HG03575 (cell line): ENCODE measurements around the gene CAPZA2.
"Not testable (repeated sequence)": the region's sequence is repeated elsewhere in the genome, so short reads cannot be mapped to it uniquely, and the experiment has no call there.

ENCODE experiments used
- ATAC-seq: cut with Tn5 transposase; IDR thresholded peaks from one replicate; pipeline ENCODE4 v1.9.1; 2021; ENCODE audit not compliant: unreplicated experiment, insufficient number of reproducible peaks, low FRiP score; ENCODE audit errors: extremely low read depth

The CAPZA2 gene

DNA sequence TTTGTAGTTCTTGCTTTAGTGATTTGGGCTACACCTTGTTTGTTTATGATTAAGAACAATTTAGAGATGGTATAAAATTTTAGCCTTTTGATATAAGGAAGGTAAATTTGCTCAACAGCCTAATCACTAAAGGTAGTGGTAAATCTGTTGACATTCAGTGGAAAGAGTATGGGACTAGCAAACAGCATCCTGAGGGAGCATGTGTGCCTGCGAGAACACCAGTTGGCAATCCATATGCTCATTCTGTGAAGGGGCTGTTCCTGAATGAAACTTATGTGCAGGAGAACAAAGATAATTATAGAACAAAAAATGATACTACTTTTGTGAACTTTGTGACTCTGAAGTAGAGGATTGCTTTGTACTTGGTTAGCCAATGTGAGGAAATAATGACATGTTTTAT is 44.0 kb downstream of the CAPZA2 start:
- no peak for ATAC-seq

DNA sequence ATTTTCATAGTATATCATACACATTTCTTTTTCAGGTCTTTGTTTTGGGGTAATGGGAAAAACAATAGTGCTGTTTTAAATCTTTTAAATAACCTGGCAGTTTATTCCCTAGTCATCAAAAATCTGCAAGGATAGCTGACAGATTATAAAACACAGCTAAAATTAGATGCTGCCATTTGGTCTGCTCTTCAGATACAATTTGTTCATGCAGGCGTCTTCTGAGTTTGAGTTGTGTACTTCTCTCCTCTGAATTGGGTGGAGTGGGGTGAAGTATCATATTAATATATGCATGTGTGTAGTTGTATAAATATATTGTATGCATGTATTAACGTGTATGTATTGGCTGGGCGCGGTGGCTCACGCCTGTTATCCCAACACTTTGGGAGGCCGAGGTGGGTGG is 48.0 kb downstream of the CAPZA2 start:
- ATAC-seq: no peak

DNA sequence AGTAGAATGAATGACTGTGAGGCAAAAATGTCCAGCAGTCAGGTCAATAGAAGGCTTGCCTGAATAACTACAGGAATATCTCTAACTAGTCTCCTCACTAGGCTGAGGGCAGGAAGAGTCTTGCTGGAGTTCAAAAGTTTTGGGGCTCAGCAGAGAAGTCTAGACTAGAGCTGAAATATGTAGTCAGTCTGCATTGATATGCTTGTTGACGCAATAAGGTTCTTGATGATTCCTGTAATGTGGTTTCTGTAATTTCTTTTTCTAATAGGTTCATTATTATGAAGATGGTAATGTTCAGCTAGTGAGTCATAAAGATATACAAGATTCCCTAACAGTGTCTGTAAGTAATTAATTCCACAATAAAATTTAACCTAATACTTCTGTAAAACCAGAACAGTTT is 49.4 kb downstream of the CAPZA2 start:
- ATAC-seq: no peak

DNA sequence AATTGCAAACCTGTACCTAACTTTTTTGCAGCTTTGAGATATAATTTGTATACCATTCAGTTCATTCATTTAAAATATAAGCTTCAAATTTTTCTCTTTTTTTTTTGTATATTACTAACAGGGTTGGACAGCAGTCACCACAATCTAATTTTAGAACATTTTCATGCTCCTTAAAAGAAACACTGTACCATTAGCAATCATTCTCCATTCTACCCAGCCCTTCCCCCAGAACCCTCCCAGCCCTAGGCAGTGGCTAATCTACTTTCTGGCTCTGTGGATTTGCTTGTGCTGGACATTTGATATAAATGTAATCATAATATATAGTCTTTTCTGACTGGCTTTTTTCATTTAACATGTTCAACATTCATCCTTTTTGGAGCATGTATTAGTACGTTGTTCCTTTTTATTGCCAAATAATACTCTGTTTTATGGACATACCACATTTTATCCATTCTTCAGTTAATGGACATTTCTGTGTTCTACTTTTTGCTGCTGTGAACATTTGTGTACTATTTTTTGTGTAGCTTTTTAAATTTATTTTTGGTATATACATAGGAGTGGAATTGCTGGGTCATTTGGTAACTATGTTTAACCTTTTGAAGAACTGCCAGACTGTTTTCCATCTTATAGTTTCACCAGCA is 50.0 kb downstream of the CAPZA2 start:
- ATAC-seq: no peak

DNA sequence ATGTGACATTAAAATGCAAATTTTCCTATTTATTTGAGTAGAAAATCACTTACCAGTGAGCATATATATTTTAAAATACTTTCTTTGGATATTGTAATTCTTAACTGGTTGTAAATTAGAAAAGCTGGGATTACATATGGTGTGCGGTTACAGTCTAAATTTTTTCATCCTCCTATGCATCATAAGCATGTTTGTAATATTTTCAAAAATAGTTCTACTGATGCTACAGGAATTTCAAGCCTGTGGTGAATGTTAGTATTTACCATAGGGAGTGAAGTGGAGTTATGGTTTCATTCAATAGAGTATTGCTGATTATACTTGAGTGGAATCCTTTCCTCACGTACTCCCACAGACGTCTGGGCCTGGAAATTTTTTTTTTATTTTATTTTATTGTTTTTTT is 56.3 kb downstream of the CAPZA2 start:
- no peak for ATAC-seq

DNA sequence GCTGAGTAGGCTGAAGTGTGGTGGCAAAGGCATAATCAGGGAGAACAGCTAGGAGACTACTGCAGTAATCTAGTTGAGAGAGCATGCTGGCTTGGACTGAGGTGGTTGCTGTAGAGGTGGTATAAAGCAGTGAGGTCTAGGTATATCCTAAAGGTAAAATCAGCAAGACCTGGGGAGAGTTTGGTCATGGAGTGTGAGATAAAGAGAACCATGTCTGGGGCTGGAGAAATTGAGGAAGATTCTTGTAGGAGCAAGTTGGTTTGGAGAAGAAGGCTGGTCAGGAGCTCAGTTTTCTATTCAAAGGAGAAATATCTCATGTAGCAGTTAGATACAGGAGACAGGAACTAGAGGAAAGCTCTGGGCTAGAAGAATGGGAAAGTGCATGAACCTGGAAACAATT is 58.0 kb downstream of the CAPZA2 start:
- no peak for ATAC-seq

DNA sequence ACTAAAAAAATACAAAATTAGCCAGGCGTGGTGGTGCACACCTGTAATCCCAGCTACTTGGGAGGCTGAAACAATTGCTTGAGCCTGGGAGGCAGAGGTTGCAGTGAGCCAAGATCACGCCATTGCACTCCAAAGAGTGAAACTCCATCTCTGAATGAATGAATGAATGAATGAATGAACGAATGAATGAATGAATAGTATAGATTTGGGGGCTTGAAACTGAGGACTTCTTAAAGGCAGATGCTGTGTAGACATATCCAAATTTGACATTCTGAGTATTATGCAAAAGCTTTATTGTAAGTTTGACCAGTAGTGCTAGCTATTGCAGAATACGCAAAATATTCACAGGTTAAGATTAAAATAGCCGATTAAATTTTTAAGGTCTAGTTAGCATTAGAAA is 60.2 kb downstream of the CAPZA2 start:
- ATAC-seq: no peak

DNA sequence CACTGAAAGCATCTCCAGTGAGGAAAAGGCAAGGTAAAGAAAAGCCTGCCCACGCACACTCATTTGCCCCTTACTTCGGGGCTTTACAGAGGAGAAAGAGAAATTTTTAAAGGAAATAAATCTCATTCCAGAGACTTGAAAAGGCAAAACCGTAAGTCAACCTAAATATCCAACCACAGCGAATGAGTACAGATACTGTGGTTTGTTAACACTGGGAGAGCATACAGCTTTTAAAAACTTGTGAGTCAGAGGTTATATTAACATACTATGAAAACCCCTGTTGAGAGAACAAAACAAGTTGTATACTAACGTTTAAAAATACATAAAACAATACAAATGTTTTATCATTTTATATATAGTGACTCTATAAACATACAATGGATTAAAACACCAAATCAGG is 62.4 kb downstream of the CAPZA2 start:
- no peak for ATAC-seq

DNA sequence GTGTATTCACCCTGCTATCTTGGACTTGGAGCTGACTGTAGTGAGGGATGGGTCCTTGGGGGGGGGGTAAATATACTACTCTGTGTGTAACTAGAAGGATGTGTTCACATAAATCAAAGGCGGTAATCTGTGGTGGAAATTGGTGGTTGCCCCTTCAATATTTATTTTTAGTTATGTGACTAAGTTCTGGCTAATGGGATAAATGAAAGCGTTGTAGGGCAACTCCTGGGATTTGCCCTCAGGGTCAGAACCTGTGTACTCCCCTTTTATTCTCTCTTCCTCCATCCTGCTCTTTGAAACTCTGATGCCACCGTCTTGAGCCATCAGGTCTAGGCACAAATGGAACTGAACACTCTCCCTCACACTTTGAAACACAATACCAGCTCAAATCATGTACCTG is 66.6 kb downstream of the CAPZA2 start:
- ATAC-seq: no peak

DNA sequence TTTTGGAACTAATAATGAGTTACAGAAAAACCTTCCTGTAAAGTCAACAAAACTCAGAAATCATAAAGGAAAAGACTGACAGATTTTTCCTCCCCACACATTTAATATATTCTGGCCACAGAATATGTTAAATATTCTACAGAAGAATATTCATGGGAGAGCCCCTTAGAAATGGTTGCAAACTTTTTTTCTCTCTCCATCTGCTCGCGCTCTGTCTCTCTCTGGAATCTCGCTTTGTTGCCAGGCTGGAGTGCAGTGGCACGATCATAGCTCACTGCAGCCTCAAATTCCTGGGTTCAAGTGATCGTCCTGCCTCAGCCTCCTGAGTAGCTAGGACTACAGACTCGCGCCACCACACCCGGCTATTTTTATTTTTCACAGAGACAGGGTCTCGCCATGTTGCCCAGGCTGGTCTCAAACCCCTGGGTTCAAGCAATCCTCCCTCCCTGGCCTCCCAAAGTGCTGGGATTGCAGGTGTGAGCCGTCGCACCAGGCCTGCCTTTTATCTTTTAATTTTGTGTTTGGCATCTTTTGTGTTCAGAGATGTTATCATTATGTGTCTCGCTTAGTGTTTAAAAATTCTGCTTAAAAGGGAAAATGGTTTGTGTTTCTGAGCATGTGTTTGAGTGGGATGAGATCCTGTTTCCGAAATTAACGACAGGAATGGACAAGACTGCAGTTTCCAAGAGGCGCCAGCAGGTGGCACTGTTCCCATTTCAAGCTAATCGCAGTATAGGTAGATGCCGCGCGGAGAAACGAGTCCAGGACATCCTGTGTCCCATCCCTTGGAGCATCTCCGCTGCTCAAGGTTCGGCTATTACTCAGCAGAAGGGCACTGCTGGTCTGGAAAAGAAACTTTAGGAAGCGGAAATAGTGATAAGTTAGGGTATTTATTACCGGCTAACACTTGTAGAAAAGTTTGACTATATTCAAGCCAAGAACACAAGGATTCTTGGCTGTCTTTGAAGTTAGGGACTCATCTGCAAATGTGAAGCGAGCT is 67.8 kb downstream of the CAPZA2 start:
- ATAC-seq: peak; percentile 79

DNA sequence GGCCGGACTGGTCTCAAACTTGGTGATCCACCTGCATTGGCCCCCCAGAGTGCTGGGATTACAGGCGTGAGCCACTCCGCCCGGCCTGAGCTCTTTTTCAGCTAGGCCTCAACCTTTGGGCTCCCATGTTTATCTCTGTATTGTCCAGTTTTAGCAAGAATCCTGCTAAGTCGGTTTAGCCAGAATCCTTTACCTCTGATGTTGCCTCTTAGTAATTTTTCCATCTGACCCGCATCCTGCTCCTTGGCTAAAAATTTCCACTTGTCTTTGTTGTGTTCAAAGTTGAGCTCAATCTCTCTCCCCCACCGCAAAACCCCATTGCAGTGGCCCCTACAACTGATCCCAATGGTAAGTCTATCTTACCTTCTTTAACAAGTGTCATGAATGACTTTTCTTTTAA is 70.2 kb downstream of the CAPZA2 start:
- no peak for ATAC-seq

DNA sequence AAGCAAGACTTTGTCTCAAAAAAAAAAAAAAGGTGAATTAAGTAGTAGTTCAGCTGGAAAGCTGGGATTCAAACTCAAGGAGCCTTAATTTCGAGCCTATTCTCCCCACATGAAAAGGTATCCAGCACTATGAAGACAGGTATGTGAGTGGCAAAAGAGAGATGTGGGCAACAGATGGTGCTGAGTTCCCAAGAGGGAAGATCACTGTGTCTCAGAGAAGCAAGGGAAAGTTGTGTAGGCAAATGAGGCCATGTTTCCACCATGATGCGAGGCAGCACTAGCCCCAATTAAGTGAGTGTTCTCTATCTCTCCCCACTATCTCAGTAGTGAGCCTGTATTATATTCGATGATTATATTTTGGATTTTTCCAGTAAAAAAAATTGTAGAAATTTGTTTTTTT is 71.1 kb downstream of the CAPZA2 start:
- no peak for ATAC-seq

DNA sequence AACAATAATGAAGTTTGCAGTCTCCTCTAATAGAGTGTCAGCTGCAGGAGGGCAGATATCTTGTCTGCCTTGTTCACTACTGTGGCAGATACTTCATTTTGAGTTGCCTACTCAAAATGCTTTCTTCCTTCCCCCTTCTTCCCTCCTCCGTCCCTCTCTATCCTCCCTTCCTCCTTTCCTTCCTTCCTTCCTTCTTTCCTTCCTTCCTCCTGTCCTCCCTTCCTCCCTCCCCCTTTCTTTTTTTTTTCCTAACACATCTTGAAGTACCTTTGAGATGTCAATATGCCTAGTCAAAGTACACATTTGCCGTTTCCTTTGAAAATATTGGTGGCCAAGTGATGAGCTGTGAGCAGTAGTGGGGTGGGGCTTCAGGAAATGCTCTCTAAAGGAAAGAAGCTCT is 72.2 kb downstream of the CAPZA2 start:
- ATAC-seq: no peak

DNA sequence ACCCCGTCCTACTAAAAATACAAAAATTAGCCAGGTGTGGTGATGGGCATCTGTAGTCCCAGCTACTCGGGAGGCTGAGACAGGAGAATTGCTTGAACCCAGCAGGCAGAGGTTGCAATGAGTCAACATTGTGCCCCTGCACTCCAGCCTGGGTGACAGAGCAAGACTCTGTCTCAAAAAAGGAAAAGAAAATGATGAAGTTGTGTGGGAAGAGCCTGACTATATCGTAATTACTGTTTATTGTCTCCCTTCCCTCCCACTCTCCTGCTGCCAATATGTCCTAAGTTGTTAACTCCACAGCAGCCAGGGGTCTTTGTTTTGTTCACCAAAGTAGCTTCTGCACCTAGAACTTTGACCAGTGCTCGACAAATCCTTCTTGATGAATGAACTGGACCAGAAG is 74.5 kb downstream of the CAPZA2 start:
- ATAC-seq: not testable (repeated sequence)

DNA sequence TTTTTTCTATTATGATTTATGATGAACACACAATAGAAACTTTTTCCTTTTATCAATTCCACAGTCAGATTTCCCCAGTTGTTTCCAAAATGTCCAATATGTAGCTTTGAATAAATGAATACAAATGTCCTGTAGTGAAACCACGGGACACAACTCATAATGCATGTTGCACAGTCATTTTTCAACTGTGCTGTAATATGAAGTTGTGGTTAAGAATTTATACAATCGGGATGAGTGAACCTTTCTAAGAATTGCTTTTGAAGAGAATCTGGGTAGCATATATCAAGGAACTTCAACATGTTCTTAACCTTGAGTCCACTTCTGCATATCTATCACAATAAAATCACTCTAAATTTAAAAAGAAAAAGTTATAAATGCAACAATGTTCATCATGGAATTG is 76.3 kb downstream of the CAPZA2 start:
- ATAC-seq: no peak

DNA sequence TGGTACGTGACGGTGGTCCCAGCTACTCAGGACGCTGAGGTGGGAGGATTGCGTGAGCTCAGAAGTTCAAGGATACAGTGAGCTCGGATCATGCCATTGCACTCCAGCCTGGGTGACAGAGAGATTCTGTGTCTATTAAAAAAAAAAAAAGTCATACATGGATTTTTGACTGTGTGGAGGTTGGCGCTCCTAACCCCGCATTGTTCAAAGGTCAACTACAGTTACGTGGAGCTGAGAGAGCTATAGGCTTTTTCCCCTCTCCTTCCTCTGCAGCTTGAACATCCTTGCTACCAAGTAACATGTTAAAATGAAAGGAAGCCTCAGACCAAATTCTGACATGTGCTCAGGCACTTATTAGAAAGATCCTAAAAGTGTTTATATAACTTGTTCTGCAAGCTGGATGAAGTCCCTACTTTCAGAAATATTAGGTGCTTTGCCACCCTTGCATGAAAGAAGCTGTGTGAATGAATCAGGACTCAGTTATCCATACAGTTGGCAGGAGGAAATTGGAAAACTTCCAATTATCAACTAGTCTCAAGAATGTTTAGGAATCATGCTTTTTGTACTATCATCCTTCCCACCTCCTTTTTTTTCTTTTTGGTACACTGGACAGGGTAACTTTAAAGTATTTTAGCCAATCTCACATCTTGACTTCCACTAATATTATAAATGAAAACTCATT is 78.4 kb downstream of the CAPZA2 start:
- ATAC-seq: no peak

DNA sequence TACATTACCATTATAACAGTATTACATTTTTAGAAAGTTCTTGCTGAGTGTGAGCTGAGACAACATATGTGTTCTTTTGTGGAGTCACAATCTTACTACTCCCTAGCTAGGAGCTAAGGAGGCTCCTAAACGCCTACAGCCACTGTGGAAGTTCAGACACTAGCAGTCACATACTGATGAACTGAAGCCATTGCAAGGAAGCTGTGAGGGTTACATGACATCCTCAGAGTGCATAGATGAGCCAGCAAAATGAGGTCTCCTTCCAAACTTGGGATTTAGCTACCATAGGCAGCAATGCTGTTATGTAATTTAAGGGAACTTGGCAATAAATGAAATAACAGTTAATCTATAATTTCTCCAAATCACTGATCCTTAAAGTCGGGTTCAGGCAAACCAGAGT is 80.1 kb downstream of the CAPZA2 start:
- no peak for ATAC-seq

DNA sequence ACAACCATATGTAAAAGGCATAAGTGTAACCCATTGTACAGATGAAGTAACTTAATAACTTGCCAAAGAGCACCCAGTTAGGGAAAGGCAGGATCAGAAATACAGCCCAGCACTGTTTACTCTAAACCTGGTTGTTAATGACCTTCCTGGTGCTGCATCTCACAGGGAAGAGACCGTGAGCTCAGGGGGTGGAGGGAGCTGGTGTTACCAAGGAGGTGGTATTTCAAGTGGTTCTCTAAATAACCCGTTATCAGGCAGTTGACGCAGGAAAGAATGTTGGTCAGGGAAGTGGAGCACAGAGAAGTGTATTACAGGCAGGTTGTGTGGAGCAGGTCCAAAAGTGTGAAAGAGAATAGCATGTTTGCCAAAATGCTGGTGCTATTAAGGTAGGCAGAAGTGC is 86.5 kb downstream of the CAPZA2 start:
- ATAC-seq: no peak

DNA sequence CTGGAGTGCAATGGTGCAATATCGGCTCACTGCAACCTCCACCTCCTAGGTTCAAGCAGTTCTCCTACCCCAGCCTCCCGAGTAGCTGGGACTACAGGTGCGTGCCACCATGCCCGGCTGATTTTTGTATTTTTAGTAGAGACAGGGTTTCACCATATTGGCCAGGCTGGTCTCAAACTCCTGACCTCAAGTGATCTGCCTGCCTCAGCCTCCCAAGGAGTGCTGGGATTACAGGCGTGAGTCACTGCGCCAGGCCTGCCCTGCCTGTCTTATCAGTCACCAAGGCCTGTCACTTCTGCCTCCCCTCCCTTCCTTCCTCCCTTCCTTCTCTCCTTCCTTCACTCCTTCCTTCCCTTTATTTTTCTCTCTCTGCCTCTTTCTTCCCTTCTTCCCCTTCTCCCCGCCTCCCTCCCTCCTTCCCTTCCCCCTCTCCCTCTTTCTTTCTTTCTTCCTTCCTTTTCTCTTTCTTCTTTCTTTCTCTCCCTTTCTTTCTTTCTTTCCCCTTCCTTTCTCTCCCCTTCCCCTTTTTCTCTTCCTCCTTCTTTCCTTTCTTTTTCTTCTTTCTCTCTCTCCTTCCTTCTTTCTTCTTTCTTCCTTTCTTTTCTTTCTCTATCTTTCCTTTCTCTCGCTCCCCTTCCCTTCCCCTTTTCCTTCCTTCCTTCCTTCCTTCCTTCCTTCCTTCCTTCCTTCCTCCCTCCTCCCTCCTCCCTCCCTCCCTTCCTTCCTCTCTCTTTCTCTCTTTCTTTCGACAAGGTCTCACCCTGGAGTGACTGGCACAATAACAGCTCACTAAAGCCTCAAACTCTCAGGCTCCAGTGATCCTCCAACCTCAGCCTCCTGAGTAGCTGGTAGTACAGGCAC is 87.8 kb downstream of the CAPZA2 start:
- ATAC-seq: no peak
